ENCODE measurements around the gene C1QTNF7.

DNA sequence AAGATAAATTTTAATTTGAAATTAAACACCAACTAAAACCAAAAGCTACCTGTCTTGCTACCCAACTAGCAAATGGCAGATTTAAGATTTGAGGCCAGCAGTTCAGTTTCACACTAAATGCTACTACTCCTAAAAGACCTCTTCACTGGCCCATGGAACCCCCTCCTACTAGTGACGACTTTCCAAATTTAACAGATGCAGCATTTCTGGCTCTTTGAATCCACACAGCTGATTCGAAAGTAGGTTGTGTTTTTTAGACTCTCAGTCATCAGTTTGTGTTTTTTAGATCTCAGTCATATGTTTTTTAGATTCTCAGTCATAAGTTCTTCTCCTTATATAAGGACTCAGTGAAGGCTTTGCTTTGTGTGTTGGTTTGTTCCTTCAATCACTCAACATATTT lies 30.8 kb downstream of the C1QTNF7 start:
- TF ChIP-seq CTCF (conservative IDR thresholded peaks at IDR 0.05; ENCODE audit: low read length) = no peak
- TF ChIP-seq EZH2phosphoT487 (IDR thresholded peaks at IDR 0.05; ENCODE audit: borderline replicate concordance, low read depth, low read length) = no peak
